ENCODE results near the gene CD248. TPM values are rescaled to one million over a fixed set of nuclear protein-coding genes. Genes with fewer than 3 reads are reported as not detected.

CD248 gene
- total RNA-seq, 1 experiment from 2014 or later, result 0.15 TPM

GRCh38 chr11:66280428-66280827, 36.4 kb downstream of the CD248 start:
- Histone ChIP-seq H3K27me3 (ENCODE audit: control insufficient read depth, insufficient read depth, low read length) (no peaks in the 10 kb centered on the region), H3K4me3 (ENCODE audit: low read depth in 2 of 2, low read length in 2 of 2) (no peak overlapping the region), H3K9me3 (ENCODE audit: control insufficient read depth, insufficient read depth, low read depth, low read length) (no peaks in the 10 kb centered on the region), H3K27ac (ENCODE audit: low read length) (no peak overlapping the region), H3K36me3 (ENCODE audit: control insufficient read depth, insufficient read depth, low read length) (no peaks in the 10 kb centered on the region), H3K4me1 (ENCODE audit: control insufficient read depth, insufficient read depth, low read length) (peaks cover 38% of the 10 kb centered on the region)
- BruUV-seq (replicated peaks), result no TSS peak
- in situ Hi-C loops (cut with HindIII; ENCODE audit: low pct_unique_long_range_greater_than_20kb, low sequenced_read_pairs) (no loop called here), intact Hi-C loops (cut with micrococcal nuclease; ENCODE audit: unreplicated experiment) (no loop called here)
- TF ChIP-seq POLR2AphosphoS5 (IDR thresholded peaks at IDR 0.05; ENCODE audit: low read depth, low read length) (no peak), TCF7L2 (IDR thresholded peaks at IDR 0.05; ENCODE audit: low read depth, low read length) (no peak), SIN3A (IDR thresholded peaks at IDR 0.05; ENCODE audit: borderline replicate concordance, insufficient read depth, low read depth, low read length) (no peak), CTCF (IDR thresholded peaks at IDR 0.05) (no peak), REST (IDR thresholded peaks at IDR 0.05; ENCODE audit: insufficient read depth in 1 of 2, low read depth in 2 of 2, low read length in 1 of 2) (no peak)
- ChIA-PET CTCF (no interaction called here), POLR2A (interaction anchor here (1.2 to 1.4 kb wide), 2 partner anchors 9 to 11 kb away, joined by 4 to 9 read pairs; partner anchors contain the start of genes TMEM151A and YIF1A)
- DNase-seq (ENCODE audit: low read depth, low spot score) (no peak), ATAC-seq (no peak)

- peaks cover 32% of the 10 kb centered on the region for H3K4me1 ChIP-seq (ENCODE audit: control insufficient read depth, insufficient read depth, low read length)
- no peak for DNase-seq (ENCODE audit: low read depth, low spot score)
- no TSS peak for BruUV-seq (replicated peaks)
- no peak for ATAC-seq
- in situ Hi-C loops (cut with HindIII; ENCODE audit: low pct_unique_long_range_greater_than_20kb, low sequenced_read_pairs), result no loop called here
- 0 out of 4 replicates have a peak overlapping the region, but pooled peaks of 1 of the 2 experiments have one; percentile 40 for H3K4me3 ChIP-seq (ENCODE audit: low read depth in 2 of 2, low read length in 2 of 2)
- H3K27me3 ChIP-seq (ENCODE audit: control insufficient read depth, insufficient read depth, low read length), result no peaks in the 10 kb centered on the region
- no peak for TF ChIP-seq SIN3A (IDR thresholded peaks at IDR 0.05; ENCODE audit: borderline replicate concordance, insufficient read depth, low read depth, low read length)
- TF ChIP-seq TCF7L2 (IDR thresholded peaks at IDR 0.05; ENCODE audit: low read depth, low read length), result no peak
- no peak for TF ChIP-seq CTCF (IDR thresholded peaks at IDR 0.05)
- TF ChIP-seq POLR2AphosphoS5 (IDR thresholded peaks at IDR 0.05; ENCODE audit: low read depth, low read length), result no peak
- TF ChIP-seq REST (IDR thresholded peaks at IDR 0.05; ENCODE audit: insufficient read depth in 1 of 2, low read depth in 2 of 2, low read length in 1 of 2), result no peak
- ChIA-PET CTCF (interaction anchor here (0.6 to 0.8 kb wide), 2 partner anchors 34 to 127 kb away, joined by 3 to 27 read pairs; no protein-coding TSS in a partner anchor), POLR2A (interaction anchor here (0.8 kb wide), 1 partner anchor 10 kb away, joined by 7 read pairs; the partner anchor contains the start of gene YIF1A)
- no peak overlapping the region for H3K27ac ChIP-seq (ENCODE audit: low read length)
- H3K9me3 ChIP-seq (ENCODE audit: control insufficient read depth, insufficient read depth, low read depth, low read length), result no peaks in the 10 kb centered on the region
- intact Hi-C loops (cut with micrococcal nuclease; ENCODE audit: unreplicated experiment), result no loop called here
- H3K36me3 ChIP-seq (ENCODE audit: control insufficient read depth, insufficient read depth, low read length), result no peaks in the 10 kb centered on the region
These were observed 37.6 kb downstream of the CD248 start for GRCh38 chr11:66279092-66279734.

Measured in Panc1 (cell line).